GM19452 (cell line): Measurements from ENCODE around the gene NRXN2.
"Not testable (repeated sequence)": the region's sequence is repeated elsewhere in the genome, so short reads cannot be mapped to it uniquely, and the experiment has no call there.

Experiments
- ATAC-seq: cut with Tn5 transposase; IDR thresholded peaks from one replicate; pipeline ENCODE4 v1.9.1; 2021; ENCODE audit not compliant: unreplicated experiment

The NRXN2 gene

DNA sequence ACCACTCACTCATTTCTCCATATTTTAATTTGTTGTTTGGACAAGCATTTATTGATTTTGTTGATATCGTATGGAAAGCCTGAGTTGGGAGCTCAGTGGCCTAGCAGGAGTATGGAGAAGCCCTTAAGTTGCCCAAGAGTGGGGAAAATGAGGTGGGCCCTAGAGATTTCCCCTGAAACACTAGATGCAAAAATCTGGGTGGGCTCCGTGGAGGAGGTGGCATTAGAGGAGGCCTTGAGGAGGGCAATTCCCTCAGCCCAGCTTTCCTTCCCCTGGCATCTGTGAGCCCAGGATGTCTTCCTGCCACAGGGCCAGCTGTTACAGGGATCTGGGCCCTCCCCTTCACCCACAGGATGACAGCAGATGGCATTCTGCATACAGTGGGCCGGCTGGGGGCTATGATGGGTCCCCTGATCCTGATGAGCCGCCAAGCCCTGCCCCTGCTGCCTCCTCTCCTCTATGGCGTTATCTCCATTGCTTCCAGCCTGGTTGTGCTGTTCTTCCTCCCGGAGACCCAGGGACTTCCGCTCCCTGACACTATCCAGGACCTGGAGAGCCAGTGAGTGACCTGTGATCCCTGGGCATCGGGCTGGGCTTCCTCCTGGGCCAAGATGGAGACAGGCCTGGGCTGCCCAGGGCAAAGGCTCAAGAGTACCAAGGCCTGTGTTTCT is 153.6 kb downstream of the NRXN2 start:
- ATAC-seq, result no peak

DNA sequence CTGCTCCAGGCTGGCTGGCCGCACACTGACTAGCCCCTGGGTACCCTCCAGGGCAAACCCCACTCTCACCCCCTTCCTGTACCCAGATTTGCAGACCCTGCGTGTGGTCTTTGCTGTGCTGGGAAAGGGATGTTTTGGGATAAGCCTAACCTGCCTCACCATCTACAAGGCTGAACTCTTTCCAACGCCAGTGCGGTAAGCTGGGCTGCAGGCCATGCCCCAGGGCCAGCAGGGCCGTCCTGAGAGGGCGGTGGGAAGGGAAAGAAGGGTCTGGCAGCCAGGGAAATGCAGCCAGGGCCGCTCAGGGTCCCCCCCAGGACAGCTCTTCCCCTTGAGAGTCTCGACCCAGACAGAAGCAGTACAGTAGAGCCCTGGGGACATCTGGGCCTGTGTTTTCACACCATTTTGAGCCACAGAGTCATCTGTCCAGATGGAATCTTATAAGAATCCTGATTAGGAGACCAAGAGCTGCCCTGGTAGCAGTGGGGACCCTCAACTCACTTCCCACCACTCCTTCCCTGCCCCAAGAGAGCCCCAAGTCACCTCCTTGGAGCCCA is 154.3 kb downstream of the NRXN2 start:
- ATAC-seq, result no peak

DNA sequence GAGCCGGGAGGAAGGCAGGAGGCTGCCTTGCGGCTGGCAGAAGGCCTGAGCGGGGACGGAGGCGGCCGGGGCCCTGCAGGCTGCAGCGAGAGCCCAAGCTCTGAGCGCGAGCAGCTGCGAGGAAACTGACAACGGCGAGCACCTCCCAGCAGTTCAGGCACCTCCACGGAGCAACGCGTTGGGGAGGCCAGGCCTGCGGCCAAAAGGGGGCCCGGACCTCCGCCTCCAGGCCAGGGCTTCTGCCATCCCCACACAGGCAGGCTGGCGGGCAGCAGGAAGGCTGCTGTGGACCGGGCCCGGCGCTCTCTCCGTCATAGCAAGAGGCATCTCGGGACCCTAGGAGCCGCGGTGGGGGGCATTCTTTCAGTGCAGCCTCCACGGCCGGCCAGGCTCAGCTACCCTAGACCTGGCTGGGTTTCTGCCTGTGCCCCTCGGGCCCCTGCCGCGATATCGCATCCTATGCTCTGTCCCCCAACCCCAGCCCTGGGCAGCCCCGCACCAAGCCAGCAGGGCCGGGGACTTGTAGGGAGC is 154.9 kb downstream of the NRXN2 start:
- no peak for ATAC-seq

DNA sequence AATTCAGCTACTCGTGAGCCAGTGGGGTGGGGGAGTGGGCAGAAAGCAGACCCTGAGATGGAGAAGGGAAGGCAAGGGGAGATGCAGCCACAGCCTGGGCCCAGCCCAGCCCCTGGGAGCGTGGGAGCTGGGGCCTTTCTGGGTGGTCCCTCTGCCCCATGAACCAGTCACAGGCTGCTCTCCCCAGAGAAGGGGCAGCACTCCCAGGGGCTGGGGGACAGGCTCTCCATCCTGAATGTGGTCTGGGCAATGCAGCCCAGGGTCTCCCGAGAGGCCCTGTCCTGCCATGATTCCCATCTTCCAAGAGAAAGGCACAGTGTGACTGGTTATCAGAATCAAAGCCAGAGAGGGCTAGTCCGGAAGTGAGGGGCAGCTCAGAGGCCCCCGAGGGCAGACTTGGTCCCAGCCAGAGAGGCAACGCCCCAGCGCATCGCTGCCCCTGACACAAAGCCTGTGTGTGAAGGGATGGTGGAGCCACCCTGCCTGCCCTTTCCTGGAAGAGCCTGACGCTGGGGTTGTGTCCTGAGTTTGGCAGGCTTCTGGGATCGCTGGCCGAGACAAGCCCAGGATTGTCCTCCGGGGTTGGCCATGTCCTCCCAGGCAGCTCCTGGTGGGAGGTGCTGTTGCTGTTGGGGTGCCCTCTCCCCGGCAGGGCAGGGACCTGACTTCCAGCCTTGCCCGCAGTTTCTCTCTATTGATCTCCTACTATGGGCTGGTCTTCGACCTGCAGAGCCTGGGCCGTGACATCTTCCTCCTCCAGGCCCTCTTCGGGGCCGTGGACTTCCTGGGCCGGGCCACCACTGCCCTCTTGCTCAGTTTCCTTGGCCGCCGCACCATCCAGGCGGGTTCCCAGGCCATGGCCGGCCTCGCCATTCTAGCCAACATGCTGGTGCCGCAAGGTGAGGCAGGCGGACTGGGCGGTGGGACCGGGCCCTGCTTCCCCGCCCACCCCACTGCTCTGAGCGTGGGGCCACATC is 155.8 kb downstream of the NRXN2 start:
- ATAC-seq, result no peak

DNA sequence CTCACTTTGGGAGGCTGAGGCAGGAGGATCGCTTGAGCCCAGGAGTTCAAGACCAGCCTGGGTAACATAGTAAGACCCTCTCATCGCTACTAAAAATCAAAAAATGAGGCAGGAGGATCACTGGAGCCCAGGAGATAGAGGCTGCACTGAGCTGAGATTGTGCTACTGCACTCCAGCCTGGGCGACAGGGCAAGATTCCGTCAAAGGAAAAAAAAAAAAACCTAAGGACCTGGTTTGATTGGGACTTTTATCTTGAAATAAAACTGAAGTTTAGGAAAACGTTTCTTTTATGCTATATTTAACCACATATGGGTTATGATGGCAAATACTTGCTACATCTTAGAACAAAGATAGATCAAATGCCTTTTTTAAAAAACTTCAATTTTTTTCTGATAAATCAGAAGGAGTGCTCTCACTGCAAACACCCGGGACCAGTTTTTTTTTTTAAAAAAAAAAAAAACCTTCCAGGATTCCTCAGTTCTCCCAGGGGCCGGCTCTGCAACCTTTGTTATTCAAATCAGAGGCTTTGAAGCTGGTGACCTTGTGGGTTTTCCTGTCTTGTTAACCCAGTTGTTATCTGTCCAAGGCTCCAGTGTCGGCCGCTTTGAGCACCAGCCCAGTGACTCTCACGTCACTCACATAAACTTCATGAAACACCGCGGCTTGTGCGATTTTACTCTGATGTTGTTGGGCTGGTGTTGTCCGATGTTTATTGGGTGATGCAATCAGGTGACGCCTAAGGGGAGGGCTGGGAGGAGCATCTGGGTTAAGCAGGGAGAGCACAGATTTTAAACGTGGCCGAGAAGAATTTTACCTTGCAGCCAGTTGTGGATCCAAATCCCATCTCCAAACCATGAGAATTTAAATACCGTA is 156.7 kb downstream of the NRXN2 start:
- ATAC-seq, result no peak

DNA sequence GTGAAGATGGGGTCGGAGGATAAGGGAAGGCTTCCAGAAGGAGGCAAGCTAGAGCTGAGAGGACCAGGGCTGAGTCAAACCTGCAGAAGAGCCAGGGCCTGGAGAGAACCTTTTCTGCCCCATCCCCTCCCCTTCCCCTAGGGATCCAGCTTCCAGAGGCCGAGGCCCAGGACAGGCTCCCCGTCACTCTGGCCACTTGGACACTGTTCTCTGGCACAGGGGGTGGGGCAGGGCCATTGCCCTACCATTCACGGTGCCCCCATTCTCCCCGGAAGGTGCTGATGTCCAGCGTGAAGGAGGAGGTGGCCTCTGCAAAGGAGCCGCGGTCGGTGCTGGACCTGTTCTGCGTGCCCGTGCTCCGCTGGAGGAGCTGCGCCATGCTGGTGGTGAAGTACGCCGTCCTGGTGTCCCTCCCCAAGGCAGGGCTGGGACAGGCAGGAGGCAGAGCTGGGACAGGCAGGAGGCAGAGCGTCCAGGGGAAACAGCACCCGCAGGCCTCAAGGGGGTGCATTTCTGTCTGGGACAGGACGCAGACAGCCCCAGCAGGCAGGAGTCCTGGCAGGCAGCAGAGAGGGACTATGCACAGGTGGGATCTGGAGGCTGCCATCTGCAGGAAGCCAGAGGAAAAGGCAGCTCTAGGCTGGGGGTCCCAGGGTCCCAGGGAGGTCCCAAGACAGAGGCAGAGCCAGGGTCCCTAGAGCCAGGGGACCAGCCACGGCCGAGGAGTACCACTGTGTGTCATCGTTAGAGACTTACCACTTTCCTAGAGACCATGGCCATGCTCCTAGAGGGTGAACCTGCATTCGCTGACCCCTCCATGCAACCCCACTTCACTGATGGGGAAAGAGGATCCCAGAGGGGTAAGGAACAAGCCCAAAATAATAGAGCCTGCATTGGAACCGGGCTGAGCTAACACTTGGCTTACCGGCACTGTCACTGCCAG is 157.8 kb downstream of the NRXN2 start:
- ATAC-seq, result no peak

DNA sequence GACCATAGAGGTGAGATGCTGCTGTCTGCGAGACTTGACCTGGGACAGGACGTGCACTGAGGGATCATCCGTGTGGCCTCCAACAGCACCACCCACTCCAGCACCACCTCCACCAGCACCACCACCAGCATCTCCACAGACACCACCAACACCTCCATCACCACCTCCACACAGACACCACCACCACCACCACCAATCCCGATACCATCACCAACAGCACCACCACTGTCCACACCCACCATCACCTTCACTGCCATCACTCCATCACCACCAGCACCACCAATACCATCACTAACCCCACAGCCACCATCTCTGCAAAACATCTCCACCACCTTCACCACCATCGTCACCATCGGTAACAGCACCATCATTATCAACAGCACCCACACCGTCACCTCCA is 158.6 kb downstream of the NRXN2 start:
- ATAC-seq, result no peak

DNA sequence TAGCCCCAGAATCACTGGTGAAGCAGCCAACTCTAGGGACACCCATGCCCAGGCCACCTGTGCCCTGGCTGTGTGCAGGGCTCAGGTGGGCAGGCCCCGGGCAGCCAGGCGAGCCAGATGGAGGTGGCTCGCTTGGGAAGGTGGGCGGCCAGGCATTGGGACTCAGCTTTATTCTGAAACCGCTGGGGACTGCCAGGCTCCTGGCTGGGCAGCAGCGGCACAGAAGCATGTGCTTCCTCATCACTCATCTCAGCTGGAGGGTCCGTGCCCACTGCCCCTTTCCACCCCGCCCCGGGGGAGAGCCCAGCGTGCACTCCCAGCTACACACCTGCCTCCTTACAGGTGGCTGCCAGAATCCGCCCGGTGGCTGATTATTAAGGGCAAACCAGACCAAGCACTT is 159.0 kb downstream of the NRXN2 start:
- ATAC-seq, result no peak

DNA sequence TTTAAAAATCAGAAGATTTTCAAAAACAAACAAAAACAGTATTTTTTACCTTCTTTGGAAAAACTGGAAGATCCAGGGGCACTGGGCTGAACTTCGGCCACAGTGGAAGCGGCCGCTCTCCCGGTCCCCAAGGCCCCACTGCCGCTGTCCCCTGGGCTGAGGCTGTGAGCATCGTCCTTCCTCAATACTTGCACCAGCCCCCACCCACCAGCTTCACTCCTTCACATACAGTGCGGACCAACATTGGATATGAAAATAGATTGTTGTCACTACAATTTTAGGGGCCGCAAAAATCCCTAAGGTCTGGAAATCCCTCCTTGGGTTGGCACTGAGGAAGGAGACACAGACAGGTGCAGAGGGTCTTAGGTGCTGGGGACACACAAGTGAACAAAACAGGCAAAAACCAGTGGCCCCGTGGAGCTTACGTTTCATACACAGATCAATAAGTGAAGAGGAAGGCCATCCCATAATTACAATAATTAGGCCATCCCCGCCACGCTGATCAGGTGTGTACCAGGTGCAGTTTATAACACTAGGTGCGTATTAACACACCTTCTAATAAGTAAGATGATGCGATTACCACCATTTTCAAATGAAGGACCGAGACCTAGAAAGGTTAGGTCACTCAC is 160.2 kb downstream of the NRXN2 start:
- no peak for ATAC-seq

DNA sequence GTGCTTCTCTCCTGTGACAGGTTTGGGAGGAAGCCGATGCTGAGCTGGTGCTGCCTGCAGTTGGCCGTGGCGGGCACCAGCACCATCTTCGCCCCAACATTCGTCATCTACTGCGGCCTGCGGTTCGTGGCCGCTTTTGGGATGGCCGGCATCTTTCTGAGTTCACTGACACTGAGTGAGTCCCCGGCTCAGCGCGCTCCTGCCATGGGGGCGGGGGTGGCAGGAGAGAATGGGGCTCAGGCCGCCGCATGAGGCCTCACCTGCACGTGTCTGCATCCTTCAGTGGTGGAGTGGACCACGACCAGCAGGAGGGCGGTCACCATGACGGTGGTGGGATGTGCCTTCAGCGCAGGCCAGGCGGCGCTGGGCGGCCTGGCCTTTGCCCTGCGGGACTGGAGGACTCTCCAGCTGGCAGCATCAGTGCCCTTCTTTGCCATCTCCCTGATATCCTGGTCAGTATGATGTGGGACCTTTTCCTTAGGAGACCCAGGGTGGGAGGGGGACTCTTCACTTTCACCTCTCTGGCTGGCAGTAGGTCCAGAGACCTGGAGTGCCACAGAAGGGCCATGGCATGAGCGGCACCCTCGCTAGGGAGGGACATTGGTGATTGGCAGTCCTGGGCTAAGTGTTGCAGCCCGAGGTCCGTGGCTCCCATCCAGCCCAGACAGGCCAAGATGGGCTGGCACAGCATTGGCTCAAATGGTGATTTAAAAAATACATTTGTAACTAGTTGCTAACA is 160.8 kb downstream of the NRXN2 start:
- no peak for ATAC-seq

DNA sequence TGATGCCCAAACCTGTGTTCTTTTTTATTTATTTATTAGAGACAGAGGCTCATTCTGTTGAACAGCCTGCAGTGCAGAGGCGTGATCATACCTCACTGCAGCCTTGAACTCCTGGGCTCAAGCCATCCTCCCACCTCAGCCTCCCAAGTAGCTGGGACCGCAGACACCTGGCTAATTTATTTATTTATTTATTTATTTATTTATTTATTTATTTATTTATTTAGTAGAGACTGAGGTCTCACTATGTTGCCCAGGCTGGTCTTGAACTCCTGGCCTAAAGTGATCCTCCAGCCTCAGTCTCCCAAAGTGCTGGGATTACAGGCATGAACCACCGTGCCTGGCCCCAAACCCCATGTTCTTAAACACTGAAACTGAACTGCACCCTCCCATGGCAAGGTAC is 161.6 kb downstream of the NRXN2 start:
- not testable (repeated sequence) for ATAC-seq

DNA sequence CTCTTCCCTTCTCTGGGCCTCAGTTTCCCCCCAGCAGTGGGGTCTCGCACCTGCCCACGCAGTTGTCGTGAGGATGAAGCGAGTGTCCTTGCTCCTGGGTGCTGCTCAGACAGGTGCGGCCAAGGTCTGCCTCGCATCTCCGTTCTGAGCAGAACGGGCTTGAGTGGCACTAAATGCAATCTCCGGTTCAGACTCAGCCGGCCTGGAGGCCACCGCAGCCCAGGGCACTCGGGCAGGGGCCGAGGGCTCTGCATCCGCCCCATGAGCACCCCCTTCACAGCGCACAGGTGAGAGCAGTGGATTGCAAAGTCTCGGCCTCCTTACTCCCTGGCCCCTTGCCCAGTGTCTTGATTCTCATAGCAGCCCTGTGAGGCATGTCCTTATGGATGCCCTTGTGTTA is 162.1 kb downstream of the NRXN2 start:
- no peak for ATAC-seq

DNA sequence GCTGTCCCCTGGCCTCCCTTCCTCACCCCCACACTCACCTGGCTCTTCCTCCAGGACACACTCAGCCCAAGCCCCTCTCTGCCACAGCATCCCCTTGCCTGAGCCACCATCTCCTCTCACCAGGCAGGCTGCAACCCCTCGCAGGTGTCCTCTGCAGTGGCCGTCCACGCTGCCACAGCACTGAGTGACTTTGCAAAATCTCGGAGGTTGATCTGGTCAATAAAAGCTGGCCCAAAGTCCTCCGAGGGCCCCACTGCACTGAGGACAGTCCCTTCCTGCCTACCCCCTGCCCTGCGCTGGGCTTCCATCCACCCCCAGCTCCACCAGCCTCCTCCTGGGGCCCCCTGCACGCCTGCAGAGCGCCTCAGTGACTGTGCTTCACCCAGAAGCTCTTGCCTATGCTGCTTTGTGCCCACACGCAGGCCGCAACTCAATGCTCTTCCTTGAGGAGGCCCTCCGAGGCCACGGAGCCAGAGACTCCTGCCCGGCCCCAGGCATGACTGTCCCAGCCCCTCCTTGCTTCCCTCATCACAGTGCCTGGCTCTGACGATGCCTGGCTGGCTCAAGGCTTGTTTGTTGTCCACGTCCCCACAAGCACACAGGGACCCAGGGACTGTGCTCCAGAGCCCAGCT is 162.7 kb downstream of the NRXN2 start:
- no peak for ATAC-seq

DNA sequence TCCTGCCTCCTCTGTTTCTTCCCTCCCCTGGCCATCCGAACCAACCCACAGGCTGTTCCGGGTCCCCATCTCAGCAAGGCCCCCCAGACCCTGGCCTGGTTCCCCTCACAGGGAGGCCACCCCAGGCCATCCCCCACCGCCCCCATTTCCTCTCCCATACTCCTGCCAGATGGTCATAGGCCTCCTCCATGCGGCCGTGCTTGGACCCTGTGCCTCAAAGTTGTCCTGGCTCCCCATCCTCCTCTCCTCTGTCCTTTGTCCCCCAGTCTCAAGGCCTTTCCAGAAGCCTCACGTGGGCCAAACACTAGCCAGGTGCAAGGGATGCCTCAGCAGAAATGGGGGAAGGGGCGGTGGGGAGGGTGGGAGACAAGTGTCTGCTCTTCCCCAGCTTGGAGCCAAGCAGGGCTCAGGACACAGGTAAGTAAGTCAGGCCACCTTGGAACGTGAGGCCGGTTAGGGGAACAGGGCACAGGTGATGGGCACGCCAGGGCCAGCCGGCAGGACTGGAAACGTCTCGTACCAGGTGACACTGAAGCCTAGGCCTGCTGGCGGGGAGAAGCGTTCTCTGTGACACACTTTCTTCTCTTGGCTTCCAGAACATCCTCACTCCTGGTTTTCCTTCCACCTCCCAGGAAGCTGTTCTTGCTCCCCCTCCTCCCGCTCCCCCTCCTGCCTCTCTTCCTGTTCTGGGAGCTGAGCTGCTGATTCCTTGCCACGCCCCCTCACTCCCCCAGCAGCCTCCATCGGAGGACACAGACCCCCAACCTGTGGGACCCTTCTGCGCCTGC is 163.5 kb downstream of the NRXN2 start:
- ATAC-seq, result no peak

DNA sequence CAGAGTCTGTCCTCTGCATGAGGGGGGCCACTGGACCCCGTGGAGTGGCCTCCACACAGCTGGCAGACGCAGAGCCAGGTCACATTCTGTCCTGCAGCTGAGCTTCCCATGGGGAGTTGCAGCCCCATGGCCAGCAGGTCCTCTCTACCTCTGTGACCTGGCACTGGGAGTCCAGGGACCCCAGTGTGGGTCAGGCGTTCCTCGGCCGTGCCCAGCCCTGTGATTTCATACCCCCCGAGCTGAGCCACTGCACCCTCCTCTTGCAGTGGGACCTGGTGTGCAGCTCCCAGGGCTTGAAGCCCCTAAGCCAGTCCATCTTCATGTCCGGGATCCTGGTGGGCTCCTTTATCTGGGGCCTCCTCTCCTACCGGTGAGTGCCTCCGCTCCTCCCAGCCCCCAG is 164.1 kb downstream of the NRXN2 start:
- no peak for ATAC-seq

DNA sequence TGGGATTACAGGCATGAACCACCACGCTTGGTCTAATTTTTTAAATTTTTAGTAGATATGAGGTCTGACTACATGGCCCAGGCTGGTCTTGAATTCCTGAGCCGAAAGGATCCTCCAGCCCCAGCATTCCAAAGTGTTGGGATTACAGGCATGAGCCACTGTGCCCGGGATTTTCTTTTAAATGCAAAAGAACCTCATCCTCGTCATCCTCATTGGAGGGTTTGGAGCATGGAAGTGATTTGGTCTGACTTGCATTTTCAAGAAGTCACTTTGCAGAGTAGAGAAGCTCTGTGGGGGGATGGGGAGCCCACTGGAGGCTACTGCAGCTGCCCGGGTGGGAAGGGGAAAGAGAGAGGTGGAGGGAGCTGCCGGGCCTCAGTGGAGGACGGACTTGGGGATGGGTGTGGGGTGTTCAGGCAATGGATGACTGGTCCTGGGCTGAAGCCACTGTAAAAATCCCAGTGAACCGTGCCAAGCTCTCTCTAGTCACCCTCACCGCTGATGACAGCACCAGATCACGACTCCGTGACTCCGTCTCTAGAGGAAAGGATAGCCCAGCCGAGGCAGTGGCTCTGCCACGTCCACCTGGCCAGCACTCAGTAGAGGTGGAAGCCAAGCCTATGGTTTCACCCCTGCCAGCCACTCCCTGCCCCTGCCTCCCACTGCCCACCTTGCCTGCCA is 164.8 kb downstream of the NRXN2 start:
- no peak for ATAC-seq
